Esophagus squamous epithelium (tissue), 4 donors: ENCODE results near the gene CHAD.

Source experiments
- POLR2A ChIP-seq, 4 donors: fragments of 450-650 bp; IDR thresholded peaks; one replicate each; pipeline ENCODE4 v1.6.1; 2017; ENCODE audit warnings: antibody characterized with exemption in 4 of 4, mild to moderate bottlenecking in 4 of 4, moderate library complexity in 3 of 4
- TF ChIP-seq, protein P1 (sequence below), 6 experiments: fragments of 450-650 bp in 4 of 6; fragments of 200-600 bp in 2 of 6; sonication (generic) in 2 of 6; IDR thresholded peaks; one replicate each; pipeline ENCODE4 v1.5.1; 2016 to 2019; ENCODE audit warnings: antibody characterized with exemption in 6 of 6, mild to moderate bottlenecking in 4 of 6, moderate library complexity in 4 of 6

DNA sequence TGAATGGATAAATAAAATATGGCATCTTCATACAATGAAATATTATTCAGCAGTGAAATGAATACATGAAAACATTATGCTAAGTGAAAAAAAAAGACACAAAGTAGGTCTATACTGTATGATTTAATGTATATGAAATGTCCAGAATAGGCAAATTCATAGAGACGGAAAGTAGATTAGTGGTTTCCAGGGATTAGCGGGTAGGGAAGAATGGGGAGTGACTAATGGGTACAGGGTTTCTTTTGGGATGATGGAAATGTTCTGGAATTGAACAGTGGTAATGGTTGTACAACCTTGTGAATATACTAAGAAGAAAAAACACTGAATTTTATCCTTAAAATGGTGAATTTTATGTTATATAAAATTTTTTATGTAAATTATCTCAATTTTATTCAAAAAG is 31.0 kb upstream of the CHAD start:
- TF ChIP-seq, protein P1, sequence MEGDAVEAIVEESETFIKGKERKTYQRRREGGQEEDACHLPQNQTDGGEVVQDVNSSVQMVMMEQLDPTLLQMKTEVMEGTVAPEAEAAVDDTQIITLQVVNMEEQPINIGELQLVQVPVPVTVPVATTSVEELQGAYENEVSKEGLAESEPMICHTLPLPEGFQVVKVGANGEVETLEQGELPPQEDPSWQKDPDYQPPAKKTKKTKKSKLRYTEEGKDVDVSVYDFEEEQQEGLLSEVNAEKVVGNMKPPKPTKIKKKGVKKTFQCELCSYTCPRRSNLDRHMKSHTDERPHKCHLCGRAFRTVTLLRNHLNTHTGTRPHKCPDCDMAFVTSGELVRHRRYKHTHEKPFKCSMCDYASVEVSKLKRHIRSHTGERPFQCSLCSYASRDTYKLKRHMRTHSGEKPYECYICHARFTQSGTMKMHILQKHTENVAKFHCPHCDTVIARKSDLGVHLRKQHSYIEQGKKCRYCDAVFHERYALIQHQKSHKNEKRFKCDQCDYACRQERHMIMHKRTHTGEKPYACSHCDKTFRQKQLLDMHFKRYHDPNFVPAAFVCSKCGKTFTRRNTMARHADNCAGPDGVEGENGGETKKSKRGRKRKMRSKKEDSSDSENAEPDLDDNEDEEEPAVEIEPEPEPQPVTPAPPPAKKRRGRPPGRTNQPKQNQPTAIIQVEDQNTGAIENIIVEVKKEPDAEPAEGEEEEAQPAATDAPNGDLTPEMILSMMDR (IDR thresholded peaks at IDR 0.05): no peak
- TF ChIP-seq POLR2A (IDR thresholded peaks at IDR 0.05): no peak
